Measurements from ENCODE around the gene FMNL3. TPM values are rescaled to one million over a fixed set of nuclear protein-coding genes. Genes with fewer than 3 reads are reported as not detected.

Gene FMNL3
- total and polyA plus RNA-seq, 2 of the 13 experiments (the other 11 are each of a cell fraction or from before 2014, with no cell fraction given): 0.44 to 1.1 TPM

DNA sequence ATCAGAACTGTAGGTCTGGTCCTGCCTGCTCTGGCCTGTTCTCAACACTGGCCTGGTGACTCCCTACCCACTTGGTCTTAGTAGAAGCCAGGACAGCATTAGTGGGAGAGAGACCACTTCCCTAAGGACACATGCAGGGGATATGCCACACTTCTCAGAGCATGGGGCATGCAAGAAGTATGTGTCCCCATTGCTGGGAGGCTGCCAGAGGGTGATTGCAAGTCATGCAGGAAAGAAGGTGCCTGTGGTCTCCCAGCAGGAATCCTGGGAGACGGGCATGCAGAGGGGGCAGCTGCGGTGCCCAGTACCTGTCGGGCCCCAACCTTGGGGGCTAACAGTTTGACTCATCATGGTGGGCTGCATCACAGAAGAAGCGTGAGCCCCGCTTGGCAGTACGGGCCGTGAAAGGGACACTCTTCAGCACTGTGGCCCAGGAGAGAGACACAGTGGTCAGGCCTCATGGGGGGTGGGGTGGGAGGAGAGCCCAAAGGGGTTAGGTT is 60.8 kb downstream of the FMNL3 start:
- no peaks in the 10 kb centered on the region for H3K79me2 ChIP-seq (ENCODE audit: insufficient read depth, low read length)
- 88% methylated on average over 6 of the region's 7 CpGs for WGBS (ENCODE audit: low lambda C conversion rate)
- no peak overlapping the region for H3K4me3 ChIP-seq (replicated peaks in 1 of 3; ENCODE audit: insufficient read depth in 1 of 3, low read depth in 2 of 3, low read length in 3 of 3)
- no peak for DNase-seq (ENCODE audit: low spot score)
- H3K9me3 ChIP-seq (ENCODE audit: low read length): no peaks in the 10 kb centered on the region
- intact Hi-C loops (cut with micrococcal nuclease; ENCODE audit: unreplicated experiment): no loop called here
- no peaks in the 10 kb centered on the region; a peak in 1 of 5 replicates for H3K27me3 ChIP-seq (ENCODE audit: control insufficient read depth in 1 of 2, insufficient read depth in 2 of 2, low read length in 2 of 2)
- ChIA-PET CTCF (ENCODE audit: low intra/inter-chr PET ratio, low total read pairs) (no interaction called here), POLR2A (no interaction called here)
- H4K20me1 ChIP-seq (ENCODE audit: insufficient read depth, low read length): no peaks in the 10 kb centered on the region
- peaks cover 62% of the 10 kb centered on the region for H3K4me1 ChIP-seq (ENCODE audit: insufficient read depth, low read length)
- BruUV-seq (replicated peaks): no TSS peak
- no peak overlapping the region for H3K4me2 ChIP-seq (ENCODE audit: low read depth, low read length)
- no peak for FAIRE-seq
- no peak overlapping the region for H2AFZ ChIP-seq (ENCODE audit: low read length)
- in situ Hi-C loops (cut with HindIII; ENCODE audit: extremely low pct_ligation_motif_present, low pct_unique_long_range_greater_than_20kb): no loop called here
- no peak overlapping the region for H3K27ac ChIP-seq (ENCODE audit: extremely low read length, insufficient read depth, low read length)
- H3K9ac ChIP-seq (ENCODE audit: insufficient read depth, low read depth, low read length): no peak overlapping the region
- peaks cover 0 to 1% of the 10 kb centered on the region in 2 experiments; a peak in 2 of 5 replicates for H3K36me3 ChIP-seq (replicated peaks in 1 of 2; ENCODE audit: control insufficient read depth in 1 of 2, insufficient read depth in 2 of 2, low read length in 2 of 2)
- ATAC-seq: no peak
- TF ChIP-seq SRY (CRISPR knock-in tag; IDR thresholded peaks at IDR 0.05) (no peak), ATF7 (IDR thresholded peaks at IDR 0.05) (no peak), ATF7 (CRISPR knock-in tag; IDR thresholded peaks at IDR 0.05) (no peak), ZNF12 (CRISPR knock-in tag; IDR thresholded peaks at IDR 0.05) (no peak), SYNCRIP (IDR thresholded peaks at IDR 0.05; ENCODE audit: insufficient read depth, low read depth, low read length) (no peak), YY1 (IDR thresholded peaks at IDR 0.05; ENCODE audit: insufficient read depth, insufficient replicate concordance, low read depth, low read length) (no peak), SIN3A (IDR thresholded peaks at IDR 0.05; ENCODE audit: borderline replicate concordance, low read depth, low read length) (no peak), KLF6 (CRISPR knock-in tag; IDR thresholded peaks at IDR 0.05) (no peak), RXRA (CRISPR knock-in tag; IDR thresholded peaks at IDR 0.05) (no peak), ZNF605 (CRISPR knock-in tag; IDR thresholded peaks at IDR 0.05) (no peak), ARNT (IDR thresholded peaks at IDR 0.05) (no peak), LCORL (IDR thresholded peaks at IDR 0.05) (no peak), LCORL (CRISPR knock-in tag; IDR thresholded peaks at IDR 0.05) (no peak), ZNF10 (CRISPR knock-in tag; IDR thresholded peaks at IDR 0.05; ENCODE audit: borderline replicate concordance, low read depth) (no peak)
- TF ChIP-seq, protein P1, sequence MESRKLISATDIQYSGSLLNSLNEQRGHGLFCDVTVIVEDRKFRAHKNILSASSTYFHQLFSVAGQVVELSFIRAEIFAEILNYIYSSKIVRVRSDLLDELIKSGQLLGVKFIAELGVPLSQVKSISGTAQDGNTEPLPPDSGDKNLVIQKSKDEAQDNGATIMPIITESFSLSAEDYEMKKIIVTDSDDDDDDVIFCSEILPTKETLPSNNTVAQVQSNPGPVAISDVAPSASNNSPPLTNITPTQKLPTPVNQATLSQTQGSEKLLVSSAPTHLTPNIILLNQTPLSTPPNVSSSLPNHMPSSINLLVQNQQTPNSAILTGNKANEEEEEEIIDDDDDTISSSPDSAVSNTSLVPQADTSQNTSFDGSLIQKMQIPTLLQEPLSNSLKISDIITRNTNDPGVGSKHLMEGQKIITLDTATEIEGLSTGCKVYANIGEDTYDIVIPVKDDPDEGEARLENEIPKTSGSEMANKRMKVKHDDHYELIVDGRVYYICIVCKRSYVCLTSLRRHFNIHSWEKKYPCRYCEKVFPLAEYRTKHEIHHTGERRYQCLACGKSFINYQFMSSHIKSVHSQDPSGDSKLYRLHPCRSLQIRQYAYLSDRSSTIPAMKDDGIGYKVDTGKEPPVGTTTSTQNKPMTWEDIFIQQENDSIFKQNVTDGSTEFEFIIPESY (CRISPR knock-in tag; IDR thresholded peaks at IDR 0.05): no peak
- TF ChIP-seq, protein P2, sequence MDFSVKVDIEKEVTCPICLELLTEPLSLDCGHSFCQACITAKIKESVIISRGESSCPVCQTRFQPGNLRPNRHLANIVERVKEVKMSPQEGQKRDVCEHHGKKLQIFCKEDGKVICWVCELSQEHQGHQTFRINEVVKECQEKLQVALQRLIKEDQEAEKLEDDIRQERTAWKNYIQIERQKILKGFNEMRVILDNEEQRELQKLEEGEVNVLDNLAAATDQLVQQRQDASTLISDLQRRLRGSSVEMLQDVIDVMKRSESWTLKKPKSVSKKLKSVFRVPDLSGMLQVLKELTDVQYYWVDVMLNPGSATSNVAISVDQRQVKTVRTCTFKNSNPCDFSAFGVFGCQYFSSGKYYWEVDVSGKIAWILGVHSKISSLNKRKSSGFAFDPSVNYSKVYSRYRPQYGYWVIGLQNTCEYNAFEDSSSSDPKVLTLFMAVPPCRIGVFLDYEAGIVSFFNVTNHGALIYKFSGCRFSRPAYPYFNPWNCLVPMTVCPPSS (IDR thresholded peaks at IDR 0.05): no peak
- TF ChIP-seq, protein P3, sequence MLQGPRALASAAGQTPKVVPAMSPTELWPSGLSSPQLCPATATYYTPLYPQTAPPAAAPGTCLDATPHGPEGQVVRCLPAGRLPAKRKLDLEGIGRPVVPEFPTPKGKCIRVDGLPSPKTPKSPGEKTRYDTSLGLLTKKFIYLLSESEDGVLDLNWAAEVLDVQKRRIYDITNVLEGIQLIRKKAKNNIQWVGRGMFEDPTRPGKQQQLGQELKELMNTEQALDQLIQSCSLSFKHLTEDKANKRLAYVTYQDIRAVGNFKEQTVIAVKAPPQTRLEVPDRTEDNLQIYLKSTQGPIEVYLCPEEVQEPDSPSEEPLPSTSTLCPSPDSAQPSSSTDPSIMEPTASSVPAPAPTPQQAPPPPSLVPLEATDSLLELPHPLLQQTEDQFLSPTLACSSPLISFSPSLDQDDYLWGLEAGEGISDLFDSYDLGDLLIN (CRISPR knock-in tag; IDR thresholded peaks at IDR 0.05; ENCODE audit: borderline replicate concordance): no peak
- TF ChIP-seq, protein P4, sequence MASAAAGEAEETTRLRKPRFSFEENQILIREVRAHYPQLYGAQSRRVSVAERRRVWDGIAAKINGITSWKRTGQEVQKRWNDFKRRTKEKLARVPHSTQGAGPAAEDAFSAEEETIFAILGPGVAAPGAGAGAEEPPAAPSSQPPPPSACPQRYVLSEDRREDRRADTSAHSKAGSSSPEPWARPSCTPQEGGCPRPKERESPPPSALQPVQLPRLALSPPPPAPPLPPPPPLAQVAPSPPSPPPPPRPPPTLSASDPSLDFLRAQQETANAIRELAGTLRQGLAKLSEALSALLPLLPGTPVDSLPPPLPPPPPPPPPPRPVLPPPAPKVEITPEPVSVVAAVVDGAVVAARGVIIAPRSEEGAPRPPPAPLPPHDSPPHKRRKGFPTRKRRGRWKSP (CRISPR knock-in tag; IDR thresholded peaks at IDR 0.05): no peak
- TF ChIP-seq, protein P5, sequence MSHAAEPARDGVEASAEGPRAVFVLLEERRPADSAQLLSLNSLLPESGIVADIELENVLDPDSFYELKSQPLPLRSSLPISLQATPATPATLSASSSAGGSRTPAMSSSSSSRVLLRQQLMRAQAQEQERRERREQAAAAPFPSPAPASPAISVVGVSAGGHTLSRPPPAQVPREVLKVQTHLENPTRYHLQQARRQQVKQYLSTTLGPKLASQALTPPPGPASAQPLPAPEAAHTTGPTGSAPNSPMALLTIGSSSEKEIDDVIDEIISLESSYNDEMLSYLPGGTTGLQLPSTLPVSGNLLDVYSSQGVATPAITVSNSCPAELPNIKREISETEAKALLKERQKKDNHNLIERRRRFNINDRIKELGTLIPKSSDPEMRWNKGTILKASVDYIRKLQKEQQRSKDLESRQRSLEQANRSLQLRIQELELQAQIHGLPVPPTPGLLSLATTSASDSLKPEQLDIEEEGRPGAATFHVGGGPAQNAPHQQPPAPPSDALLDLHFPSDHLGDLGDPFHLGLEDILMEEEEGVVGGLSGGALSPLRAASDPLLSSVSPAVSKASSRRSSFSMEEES (CRISPR knock-in tag; IDR thresholded peaks at IDR 0.05): no peak
- TF ChIP-seq, protein P6, sequence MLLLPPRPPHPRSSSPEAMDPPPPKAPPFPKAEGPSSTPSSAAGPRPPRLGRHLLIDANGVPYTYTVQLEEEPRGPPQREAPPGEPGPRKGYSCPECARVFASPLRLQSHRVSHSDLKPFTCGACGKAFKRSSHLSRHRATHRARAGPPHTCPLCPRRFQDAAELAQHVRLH (CRISPR knock-in tag; IDR thresholded peaks at IDR 0.05; ENCODE audit: borderline replicate concordance, low read depth): no peak
